HG03039 (cell line): ENCODE measurements around the gene CA12.
"Not testable (repeated sequence)": the region's sequence is repeated elsewhere in the genome, so short reads cannot be mapped to it uniquely, and the experiment has no call there.

Experiments
- ATAC-seq: cut with Tn5 transposase; IDR thresholded peaks from one replicate; pipeline ENCODE4 v1.9.1; 2021; ENCODE audit warnings: mild to moderate bottlenecking, moderate library complexity; ENCODE audit not compliant: unreplicated experiment

CA12 gene

DNA sequence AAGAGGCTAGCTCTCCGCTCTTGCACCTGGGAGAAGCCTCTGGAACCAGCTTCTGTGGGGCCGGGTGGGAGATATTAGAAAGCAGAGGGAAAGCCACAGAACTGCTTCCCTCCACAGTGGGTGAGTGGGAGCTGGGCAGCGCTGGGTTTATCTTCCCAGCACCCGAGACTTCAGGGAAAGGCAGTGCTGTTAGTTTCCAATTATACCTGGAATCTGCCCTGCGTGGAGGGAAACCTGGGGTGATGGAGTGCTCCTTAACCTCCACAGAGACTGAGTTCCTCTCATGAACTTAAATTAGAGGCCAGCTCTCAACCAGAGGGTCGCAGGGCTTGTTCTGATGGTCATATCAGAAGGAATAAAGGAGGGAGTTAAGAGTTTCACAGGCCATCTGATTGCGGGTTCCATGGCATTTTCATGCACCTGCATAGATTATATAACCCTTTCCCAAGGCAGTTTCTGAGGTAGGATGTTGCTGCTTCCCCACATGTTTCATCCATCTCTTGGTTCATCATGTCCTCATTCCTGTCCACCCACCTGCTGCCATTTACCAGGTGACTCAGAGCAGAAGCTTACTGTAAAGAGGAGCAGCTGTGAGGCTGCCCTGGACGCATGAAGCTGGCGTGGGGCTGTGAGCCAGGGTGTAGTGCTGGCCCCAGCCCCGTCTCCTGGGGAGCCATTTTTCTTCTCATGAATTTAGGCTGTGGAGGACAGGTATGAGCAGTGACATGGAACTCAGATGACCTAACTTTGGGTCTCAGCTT, 42.5 kb downstream of the CA12 start:
- ATAC-seq, result no peak

GRCh38 chr15:63338170-63338569, 43.5 kb downstream of the CA12 start:
- no peak for ATAC-seq

GRCh38 chr15:63337046-63337445, 44.6 kb downstream of the CA12 start:
- ATAC-seq, result no peak

GRCh38 chr15:63335543-63336240, 46.0 kb downstream of the CA12 start:
- ATAC-seq, result no peak

DNA sequence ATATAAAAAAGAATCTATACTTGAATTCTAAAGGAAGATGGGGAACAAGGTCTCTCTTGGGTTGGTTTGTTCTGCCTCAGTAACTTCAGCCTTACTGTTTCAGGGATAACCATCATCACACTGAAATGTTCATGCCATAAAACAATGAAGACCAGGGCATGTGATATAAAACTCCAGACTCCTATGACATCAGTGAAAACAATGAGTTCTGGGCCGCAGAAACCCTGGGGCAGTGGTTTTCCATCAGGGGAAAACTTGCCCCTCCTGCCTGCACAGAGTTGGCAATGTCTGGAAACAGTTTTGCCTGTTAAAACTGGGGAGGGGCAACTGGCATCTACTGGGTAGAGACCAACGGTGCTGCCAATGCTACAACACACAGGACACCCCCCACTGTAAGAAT, 46.8 kb downstream of the CA12 start:
- ATAC-seq, result no peak

- no peak for ATAC-seq
Observed at GRCh38 chr15:63332367-63333124, 49.1 kb downstream of the CA12 start.

DNA sequence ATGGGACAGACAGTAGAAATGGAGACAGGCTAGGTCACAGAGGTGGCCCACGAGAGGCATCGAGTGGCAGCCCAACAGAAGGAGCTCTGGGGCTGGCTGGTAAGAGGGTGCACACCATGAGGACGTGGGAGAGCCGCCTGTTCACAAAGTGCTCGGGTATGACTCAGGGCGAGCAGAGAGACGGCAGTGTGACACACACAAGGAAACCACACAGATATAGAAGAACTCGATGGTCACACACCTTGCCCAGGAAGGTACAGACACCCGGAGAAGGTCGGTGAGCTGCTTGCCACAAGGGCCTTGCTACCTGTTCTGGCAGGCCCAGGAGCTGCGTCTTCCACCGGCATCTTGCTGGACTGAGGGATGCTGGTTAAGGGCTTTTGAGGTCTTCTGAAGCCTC, 50.2 kb downstream of the CA12 start:
- ATAC-seq, result no peak

- ATAC-seq, result no peak
Observed at GRCh38 chr15:63330926-63331325, 50.7 kb downstream of the CA12 start.

GRCh38 chr15:63329567-63330350, 51.9 kb downstream of the CA12 start:
- ATAC-seq, result no peak

DNA sequence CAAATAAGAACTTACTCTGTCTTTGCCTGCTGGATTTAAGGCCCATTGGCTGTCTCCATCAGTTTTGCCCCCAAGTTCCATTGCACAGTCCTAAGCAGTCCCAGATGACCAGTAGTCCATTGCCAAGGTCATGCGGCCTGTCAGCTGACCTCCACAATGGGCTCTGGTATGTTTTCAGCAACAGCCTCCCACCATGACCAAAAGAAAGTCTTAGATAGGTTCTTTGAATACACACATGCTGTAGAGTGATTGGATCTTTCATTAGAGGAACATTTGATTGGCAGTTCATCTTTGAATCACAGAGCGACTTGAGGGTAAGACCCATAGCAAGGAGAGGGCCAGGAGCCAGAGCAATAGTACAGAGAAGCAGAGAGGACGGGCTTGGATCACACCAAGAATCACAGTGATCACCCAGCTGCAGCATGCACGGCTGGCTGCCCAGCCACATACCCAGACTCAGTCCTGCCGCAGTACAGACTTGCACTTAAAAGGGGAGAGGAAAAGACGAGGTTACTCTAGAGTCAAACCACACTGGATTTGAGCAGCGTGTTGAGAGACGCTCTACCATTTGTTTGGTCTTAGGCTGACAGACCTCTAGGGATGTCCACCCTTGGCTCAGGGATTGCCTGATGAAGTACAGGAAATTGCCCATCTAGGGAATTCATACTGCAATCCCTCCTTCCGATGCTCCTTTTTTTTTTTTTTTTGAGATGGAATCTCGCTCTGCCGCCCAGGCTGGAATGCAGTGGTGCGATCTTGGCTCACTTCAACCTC, 53.8 kb downstream of the CA12 start:
- no peak for ATAC-seq

DNA sequence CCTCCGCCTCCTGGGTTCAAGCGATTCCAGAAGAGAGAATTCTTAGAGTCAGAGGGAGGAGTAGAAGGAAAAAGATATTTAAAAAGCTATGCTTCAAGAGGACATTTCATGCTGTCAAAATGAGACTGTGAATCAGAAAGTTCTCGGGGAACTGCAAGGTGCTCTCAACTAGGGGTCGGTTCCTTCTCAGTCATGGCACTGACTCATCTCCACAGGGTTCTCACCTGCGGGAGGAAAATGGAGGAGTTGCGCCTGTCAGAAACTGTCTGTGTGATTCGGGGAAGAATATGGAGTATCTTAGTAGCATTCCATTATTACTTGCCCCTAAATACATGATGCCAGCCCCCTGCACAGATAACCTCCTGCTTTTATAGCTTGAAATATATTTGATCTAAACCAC, 56.9 kb downstream of the CA12 start:
- ATAC-seq, result no peak

GRCh38 chr15:63323798-63324563, 57.7 kb downstream of the CA12 start:
- no peak for ATAC-seq

GRCh38 chr15:63322541-63322940, 59.1 kb downstream of the CA12 start:
- ATAC-seq, result no peak

- ATAC-seq, result no peak
Observed at GRCh38 chr15:63321462-63321861, 60.2 kb downstream of the CA12 start.

DNA sequence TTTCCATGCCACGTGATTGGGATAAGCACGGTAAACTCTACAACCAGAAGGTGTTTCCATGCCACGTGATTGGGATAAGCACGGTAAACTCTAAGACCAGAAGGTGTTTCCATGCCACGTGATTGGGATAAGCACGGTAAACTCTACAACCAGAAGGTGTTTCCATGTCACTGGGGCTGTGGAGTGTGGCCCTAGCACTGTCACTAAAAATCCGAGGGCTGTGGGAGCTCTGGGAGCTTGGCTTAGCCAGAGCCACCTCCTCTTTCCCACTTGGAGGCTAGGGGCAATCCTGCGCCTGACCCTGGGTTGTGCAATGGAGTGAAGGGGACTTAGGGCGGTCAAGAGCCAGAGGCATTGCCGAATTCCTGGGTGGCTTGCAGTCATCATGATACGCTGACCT, 60.7 kb downstream of the CA12 start:
- ATAC-seq, result not testable (repeated sequence)

GRCh38 chr15:63320446-63320845, 61.2 kb downstream of the CA12 start:
- not testable (repeated sequence) for ATAC-seq

- no peak for ATAC-seq
Observed at GRCh38 chr15:63319065-63319464, 62.6 kb downstream of the CA12 start.

- no peak for ATAC-seq
Observed at GRCh38 chr15:63318344-63318743, 63.3 kb downstream of the CA12 start.

- ATAC-seq, result no peak
Observed at GRCh38 chr15:63314409-63314808, 67.2 kb downstream of the CA12 start.
